ENCODE results near the gene BEST1.
A peak's percentile ranks its signal among the peaks of the same experiment; 100 is the strongest.
"Not testable (repeated sequence)": the region's sequence is repeated elsewhere in the genome, so short reads cannot be mapped to it uniquely, and the experiment has no call there.

The BEST1 gene

GRCh38 chr11:62002283-62002682, 52.1 kb downstream of the BEST1 start:
- DNase-seq (ENCODE audit: low read depth); H3K4me3 ChIP-seq (ENCODE audit: low read depth, low read length): not testable (repeated sequence)

- no peak overlapping the region for H3K4me3 ChIP-seq (ENCODE audit: low read depth, low read length)
- peak; percentile 88 for DNase-seq (ENCODE audit: low read depth)
These were observed 54.3 kb downstream of the BEST1 start for GRCh38 chr11:62004473-62004872.

GRCh38 chr11:62008193-62008592, 58.0 kb downstream of the BEST1 start:
- no peak overlapping the region for H3K4me3 ChIP-seq (ENCODE audit: low read depth, low read length)
- no peak for DNase-seq (ENCODE audit: low read depth)

GRCh38 chr11:62010935-62011528, 60.9 kb downstream of the BEST1 start:
- H3K4me3 ChIP-seq (ENCODE audit: low read depth, low read length) = no peak overlapping the region
- no peak for DNase-seq (ENCODE audit: low read depth)

- DNase-seq (ENCODE audit: low read depth) = no peak
- H3K4me3 ChIP-seq (ENCODE audit: low read depth, low read length) = no peak overlapping the region
These were observed 61.7 kb downstream of the BEST1 start for GRCh38 chr11:62011881-62012280.

DNA sequence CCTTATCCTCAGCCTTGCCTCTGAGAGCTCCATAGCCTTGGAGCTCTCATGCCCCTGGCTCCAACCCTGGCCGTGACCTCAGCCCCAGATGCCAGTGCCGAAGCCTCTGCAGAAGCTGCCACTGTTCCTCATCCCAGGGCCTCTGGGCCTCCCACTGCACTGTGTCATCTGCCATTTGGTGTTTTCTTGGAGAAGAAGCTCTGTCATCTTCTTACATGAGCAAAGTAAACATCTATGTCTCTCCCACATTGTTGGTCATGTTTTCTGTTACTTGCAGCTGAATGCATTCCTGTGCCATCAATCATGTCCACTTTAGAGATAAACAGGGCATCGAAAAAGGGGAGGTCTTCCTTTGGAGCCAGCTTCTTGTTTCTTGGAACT, 62.3 kb downstream of the BEST1 start:
- DNase-seq (ENCODE audit: low read depth) = no peak
- H3K4me3 ChIP-seq (ENCODE audit: low read depth, low read length) = no peak overlapping the region

DNA sequence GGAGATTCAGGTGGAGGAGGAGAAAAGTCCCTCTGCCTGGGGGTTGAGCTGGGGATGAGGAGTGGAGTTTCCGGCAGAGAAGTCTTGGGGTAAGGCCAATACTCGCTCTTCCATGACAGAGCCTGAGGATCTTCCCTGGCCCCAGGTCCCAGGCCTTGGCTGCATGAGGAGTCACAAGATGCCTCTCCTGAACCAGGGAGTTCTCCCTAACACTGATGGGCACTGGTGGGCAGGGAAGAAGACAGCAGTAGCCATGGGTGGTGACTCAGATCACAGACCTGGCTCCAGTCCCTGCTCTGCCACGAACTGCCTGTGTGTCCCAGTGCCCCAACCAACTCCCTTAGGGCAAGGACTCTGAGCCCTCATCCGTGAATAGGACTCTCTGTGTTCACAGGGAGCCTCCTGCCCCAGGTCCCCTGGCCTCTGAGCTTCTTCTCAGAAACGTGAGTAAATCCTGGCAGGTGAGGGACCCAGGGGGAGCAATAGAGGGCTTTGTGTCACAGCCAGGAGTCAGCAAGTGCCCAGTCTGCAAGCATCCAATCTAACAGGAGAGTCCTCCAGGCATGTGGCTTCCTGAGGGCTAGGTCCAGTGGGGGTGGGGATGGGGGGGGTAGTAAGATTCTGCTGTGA, 62.8 kb downstream of the BEST1 start:
- no peak for DNase-seq (ENCODE audit: low read depth)

More for the DNA sequence above, 62.8 kb downstream of the BEST1 start:
- H3K4me3 ChIP-seq (ENCODE audit: low read depth, low read length) = no peak overlapping the region
